Suprapubic skin (tissue), 3 donors: ENCODE data around the gene CCN5.

ENCODE experiments used
- POLR2AphosphoS5 ChIP-seq, 3 donors: sonication (generic); formaldehyde crosslinking; IDR thresholded peaks; one replicate each; pipeline ENCODE4 v1.6.1; 2017; ENCODE audit warnings: antibody characterized with exemption in 3 of 3
- TF ChIP-seq, protein P1 (sequence below), 2 donors: fragments of 200-600 bp in 1 of 2; fragments of 450-650 bp in 1 of 2; sonication (generic) in 1 of 2; IDR thresholded peaks; one replicate each; pipeline ENCODE4 v1.5.1; 2016 to 2019; ENCODE audit warnings: antibody characterized with exemption in 2 of 2, mild to moderate bottlenecking in 1 of 2, moderate library complexity in 1 of 2

DNA sequence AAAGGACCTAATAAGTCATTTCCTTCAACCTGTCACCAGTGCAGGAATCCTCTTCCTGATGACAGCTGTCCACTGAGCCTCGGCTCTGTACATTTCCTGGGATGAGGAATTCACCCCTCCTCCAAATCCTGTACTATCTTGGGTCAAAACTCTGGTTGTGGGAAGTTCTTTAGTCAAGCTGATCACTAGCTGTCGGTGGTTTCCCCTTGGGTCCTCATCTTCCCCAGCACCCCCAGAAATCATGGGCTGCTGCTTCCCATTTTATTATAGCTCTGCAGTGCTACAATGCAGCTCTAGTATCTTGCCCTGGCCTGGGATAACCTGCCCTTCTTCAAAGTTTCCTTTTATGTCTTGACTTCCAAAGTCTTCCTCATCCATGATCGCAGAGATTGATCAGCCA, 49.1 kb upstream of the CCN5 start:
- TF ChIP-seq POLR2AphosphoS5 (IDR thresholded peaks at IDR 0.05): no peak
- TF ChIP-seq, protein P1, sequence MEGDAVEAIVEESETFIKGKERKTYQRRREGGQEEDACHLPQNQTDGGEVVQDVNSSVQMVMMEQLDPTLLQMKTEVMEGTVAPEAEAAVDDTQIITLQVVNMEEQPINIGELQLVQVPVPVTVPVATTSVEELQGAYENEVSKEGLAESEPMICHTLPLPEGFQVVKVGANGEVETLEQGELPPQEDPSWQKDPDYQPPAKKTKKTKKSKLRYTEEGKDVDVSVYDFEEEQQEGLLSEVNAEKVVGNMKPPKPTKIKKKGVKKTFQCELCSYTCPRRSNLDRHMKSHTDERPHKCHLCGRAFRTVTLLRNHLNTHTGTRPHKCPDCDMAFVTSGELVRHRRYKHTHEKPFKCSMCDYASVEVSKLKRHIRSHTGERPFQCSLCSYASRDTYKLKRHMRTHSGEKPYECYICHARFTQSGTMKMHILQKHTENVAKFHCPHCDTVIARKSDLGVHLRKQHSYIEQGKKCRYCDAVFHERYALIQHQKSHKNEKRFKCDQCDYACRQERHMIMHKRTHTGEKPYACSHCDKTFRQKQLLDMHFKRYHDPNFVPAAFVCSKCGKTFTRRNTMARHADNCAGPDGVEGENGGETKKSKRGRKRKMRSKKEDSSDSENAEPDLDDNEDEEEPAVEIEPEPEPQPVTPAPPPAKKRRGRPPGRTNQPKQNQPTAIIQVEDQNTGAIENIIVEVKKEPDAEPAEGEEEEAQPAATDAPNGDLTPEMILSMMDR (IDR thresholded peaks at IDR 0.05): no peak
